SHP77 (cell line): Measurements from ENCODE around the gene MXI1.

Experiments
- DNase-seq, 2 experiments: peaks; one replicate each; lab custom pipeline; 2025; lab: John Stamatoyannopoulos, UW

Gene MXI1

GRCh38 chr10:110207011-110207804, at the start of gene MXI1:
Gene MXI1 (plus strand): TSS chr10:110207605. CDS start chr10:110207809, 204 bp downstream.
- peak; percentile 84 to 90 for DNase-seq

- no peak for DNase-seq
These were observed 49.1 kb upstream of the MXI1 start for GRCh38 chr10:110158051-110159005.

DNA sequence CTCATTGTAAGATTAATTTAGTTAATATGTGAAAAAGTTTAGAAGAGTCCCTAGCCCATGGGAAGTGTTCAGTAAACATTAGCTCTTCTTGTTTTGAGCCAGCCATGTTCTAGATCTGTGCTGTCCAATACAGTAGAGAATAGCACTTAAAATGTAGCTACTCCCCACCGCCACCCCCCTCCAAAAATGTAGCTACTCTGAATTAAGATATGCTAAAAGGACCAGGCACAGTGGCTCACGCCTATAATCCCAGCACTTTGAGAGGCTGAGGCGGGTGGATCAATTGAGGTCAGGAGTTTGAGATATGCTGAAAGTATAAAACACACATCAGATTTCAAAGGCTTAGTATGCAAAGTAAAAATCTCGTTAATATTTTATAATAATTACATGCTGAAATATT, 47.3 kb upstream of the MXI1 start:
- no peak for DNase-seq

- no peak for DNase-seq
These were observed 46.9 kb upstream of the MXI1 start for GRCh38 chr10:110160522-110160921.

GRCh38 chr10:110162741-110163145, 44.7 kb upstream of the MXI1 start:
- DNase-seq, result peak in 1 of 2 experiments; percentile 3

- no peak for DNase-seq
These were observed 44.1 kb upstream of the MXI1 start for GRCh38 chr10:110163192-110163773.

GRCh38 chr10:110163841-110164240, 43.6 kb upstream of the MXI1 start:
- DNase-seq, result no peak

GRCh38 chr10:110165239-110165638, 42.2 kb upstream of the MXI1 start:
- no peak for DNase-seq

DNA sequence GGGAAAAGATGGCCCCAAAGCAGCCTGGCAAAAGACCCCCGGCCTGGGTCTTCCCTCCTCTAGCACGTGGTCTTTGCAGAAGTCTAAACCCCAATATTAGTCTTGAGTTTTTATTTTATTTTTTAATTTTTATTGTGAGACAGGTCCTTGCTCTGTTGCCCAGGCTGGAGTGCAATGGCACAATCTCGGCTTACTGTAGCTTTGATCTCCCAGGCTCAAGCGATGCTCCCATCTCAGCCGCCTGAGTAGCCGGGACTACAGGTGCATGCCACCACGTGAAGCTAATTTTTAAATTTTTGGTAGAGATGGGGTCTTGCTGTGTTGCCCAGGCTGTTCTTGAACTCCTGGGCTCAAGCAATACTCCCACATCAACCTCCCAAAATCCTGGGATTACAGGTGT, 40.3 kb upstream of the MXI1 start:
- DNase-seq, result no peak

- no peak for DNase-seq
These were observed 38.6 kb upstream of the MXI1 start for GRCh38 chr10:110168601-110169481.

- DNase-seq, result no peak
These were observed 37.8 kb upstream of the MXI1 start for GRCh38 chr10:110169586-110169985.

GRCh38 chr10:110170142-110170971, 37.0 kb upstream of the MXI1 start:
- DNase-seq, result no peak

DNA sequence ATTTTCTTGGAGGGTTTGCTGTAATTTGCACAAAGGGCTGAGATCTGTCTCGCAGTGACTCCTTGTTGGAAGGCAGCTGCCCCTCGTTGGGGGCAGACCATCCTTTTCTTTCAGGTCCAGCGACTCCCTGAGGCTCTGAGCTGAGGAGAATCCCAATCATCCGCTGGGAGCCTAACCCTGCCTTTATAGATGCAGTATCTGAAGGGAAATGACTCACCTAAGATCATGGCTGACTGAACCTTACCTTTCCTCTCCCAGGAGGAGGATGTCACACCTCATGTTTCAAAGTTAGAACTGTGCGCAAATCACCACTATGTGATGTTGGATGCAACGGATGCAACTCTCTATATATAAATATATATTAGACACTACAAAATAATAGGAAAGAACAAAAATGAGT, 36.4 kb upstream of the MXI1 start:
- no peak for DNase-seq

- DNase-seq, result no peak
These were observed 35.2 kb upstream of the MXI1 start for GRCh38 chr10:110172155-110172554.

GRCh38 chr10:110174201-110174600, 33.2 kb upstream of the MXI1 start:
- DNase-seq, result no peak

DNA sequence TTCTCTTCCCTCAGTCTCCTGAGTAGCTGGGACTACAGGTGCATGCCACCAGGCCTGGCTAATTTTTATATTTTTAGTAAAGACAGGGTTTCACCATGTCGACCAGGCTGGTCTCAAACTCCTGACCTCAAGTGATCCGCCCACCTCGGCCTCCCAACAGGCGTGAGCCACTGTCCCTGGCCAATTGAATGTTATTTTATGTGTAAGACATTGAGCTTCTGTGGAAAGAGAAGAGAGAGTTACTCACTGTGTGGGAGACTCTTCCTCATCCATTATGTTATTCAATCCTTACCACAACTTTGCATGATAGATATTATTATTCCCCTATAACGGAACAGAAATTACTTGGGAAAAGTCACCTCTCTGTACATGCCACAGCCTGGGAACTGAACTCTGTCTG, 32.6 kb upstream of the MXI1 start:
- no peak for DNase-seq

- no peak for DNase-seq
These were observed 32.0 kb upstream of the MXI1 start for GRCh38 chr10:110175406-110175805.

DNA sequence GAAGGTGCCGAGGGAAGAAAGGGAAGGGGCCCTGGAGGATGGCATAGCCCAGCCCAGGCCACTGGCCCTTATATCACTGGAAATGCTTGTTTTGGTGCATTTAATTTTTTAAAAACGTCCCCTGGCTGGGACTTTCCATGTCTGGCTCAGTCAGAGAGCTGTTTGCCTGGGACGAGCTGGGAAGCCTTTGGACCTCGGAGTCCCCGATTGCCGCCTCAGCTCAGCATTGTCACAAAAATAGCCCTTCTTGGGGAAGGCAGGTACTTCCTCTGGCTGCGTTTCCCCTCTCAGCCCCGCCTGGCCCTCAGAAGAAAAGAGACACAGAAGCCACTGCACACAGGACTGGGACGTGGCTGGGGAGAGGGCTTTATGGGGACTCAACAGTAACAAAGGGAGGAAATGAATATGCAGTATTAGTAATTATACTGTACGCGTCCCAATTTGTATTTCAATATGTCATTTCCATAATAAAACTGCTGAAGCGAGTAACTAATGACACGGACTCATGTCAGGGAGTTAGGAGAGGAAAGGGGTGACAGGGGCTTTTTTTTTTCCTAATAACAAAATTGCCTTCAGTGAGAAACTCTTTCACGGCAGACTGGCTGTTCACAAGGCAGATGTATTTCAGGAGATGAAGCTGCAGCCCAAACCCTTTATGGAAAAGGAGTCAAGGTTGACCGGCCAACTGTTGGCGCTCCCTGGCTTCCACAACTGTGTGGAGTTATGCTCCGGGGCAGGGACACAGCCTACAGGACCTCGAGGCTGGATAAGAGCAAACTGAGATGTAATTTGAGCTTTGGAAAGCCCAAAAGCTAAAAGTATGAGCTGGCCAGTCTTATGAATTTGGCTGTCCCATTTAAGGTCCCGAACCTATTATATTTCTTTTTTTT, 31.0 kb upstream of the MXI1 start:
- no peak for DNase-seq

DNA sequence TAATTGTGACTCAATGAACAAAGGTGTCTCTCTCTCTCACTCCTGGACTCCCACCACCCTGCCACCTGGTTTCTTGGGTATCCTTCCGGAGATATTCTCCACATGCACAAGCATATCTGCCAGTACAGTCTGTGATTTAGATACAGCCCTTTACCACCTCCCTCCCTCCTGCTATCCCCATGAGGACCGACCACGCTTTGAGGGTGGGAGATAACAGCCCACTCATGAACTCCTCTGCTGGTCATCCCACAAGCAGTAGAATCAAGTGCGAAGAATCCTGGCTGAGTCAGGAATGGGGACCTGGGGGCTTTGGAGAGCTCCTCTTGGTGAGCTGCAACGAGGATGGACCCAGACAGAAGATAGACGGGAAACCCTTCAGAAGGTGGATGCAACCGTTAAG, 28.2 kb upstream of the MXI1 start:
- no peak for DNase-seq

DNA sequence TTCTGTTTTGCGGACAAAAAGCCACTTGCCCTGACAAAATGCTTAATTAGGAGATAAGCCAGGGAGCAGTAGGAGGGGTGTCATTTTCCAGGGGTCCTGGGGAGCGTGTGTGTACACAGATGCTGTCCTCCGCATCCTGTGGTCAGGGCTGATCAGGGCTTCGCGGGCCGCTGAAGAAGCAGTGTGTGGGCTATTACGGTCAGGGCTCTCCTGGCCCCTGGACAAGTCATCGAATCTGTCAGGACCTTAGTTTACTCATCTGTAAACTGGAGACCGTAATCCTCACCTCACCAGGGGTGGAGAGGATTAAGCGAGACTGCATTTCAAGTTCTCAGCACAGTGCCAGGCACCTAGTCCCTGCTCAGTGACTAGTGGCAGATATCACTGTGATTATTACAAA, 26.0 kb upstream of the MXI1 start:
- no peak for DNase-seq
